Upper lobe of right lung (tissue), 1 donor: Measurements from ENCODE around the gene SKIC2. TPM values are rescaled to one million over a fixed set of nuclear protein-coding genes. Genes with fewer than 3 reads are reported as not detected.
"Not testable (repeated sequence)": the region's sequence is repeated elsewhere in the genome, so short reads cannot be mapped to it uniquely, and the experiment has no call there.

ENCODE experiments used
- ATAC-seq: fragments of 200-7000 bp; cut with Tn5 transposase; one replicate; pipeline ENCODE4 v1.9.1; 2020; ENCODE audit warnings: mild to moderate bottlenecking, moderate library complexity
- DNase-seq: peaks from one replicate; pipeline ENCODE4 v3.0.0-alpha.2; 2020
- H3K27ac ChIP-seq: fragments of 200-600 bp; one replicate; pipeline ENCODE4 v1.8.0; 2022
- H3K27me3 ChIP-seq: fragments of 200-600 bp; one replicate; pipeline ENCODE4 v1.8.0; 2022; ENCODE audit warnings: mild to moderate bottlenecking
- H3K36me3 ChIP-seq: fragments of 200-600 bp; one replicate; pipeline ENCODE4 v1.8.0; 2022
- H3K4me1 ChIP-seq: fragments of 200-600 bp; one replicate; pipeline ENCODE4 v1.8.0; 2022
- H3K4me3 ChIP-seq: fragments of 200-600 bp; one replicate; pipeline ENCODE4 v1.8.0; 2022; ENCODE audit warnings: mild to moderate bottlenecking
- H3K9me3 ChIP-seq: fragments of 200-600 bp; one replicate; pipeline ENCODE4 v1.8.0; 2022
- CTCF ChIP-seq: fragments of 200-600 bp; IDR thresholded peaks from one replicate; pipeline ENCODE4 v1.8.0; 2022; ENCODE audit warnings: antibody characterized with exemption
- intact Hi-C: fragments of 100-400 bp; cut with DNase I; formaldehyde crosslinking; loops from one replicate; pipeline ENCODE4 v1.11.0; 2022
- long read RNA-seq: library from polyadenylated mRNA; unstranded; transcript quantifications from one replicate; pipeline ENCODE4 v2.0.0, GENCODE V29; 2021
- total RNA-seq: library from RNA; stranded (reverse); fragmentation: NEBNext Ultra II Directional; extraction: Animal tissue kit (Norgen Biotek cat#: 25700); gene quantifications from one replicate; pipeline ENCODE4 v1.2.1, GENCODE V29; 2021
- donor health status: DM: no; HTN: yes; CAD: no; lungs with severe emphysema.

The SKIC2 gene
- 58.8 TPM for total RNA-seq
- long read RNA-seq, transcript SKIV2L-201 (28 exons, 3,894 nt): major isoform, 27 of 75 reads
- long read RNA-seq, partial matches to known transcripts: 27 of 75 reads
- long read RNA-seq, other reads (novel, unspliced or antisense): 21 of 75 reads

- intact Hi-C loops: no loop called here
- Histone ChIP-seq H3K27ac (peak within 1 kb of the TSS; percentile 92), H3K4me1 (peaks cover 21% of the 10 kb centered on the region), H3K27me3 (no peaks in the 10 kb centered on the region), H3K4me3 (peak within 1 kb of the TSS; percentile 98), H3K36me3 (peaks cover 70% of the 10 kb centered on the region), H3K9me3 (no peaks in the 10 kb centered on the region)
- TF ChIP-seq CTCF: no peak
- peak; percentile 99 for DNase-seq
- ATAC-seq: peak; percentile 99
Measured at GRCh38 chr6:31958741-31959739, at the start of gene SKIC2, which contains the start of gene NELFE. TSS of gene SKIC2 (plus strand) at chr6:31959175. CDS start at chr6:31959193, 18 bp downstream. TSS of gene NELFE (minus strand) at chr6:31958971. CDS start at chr6:31958446, 525 bp downstream.

GRCh38 chr6:31909298-31909697 lies 49.7 kb upstream of the SKIC2 start:
- H3K9me3 ChIP-seq, H3K4me1 ChIP-seq, H3K4me3 ChIP-seq, H3K27me3 ChIP-seq, ATAC-seq, DNase-seq, H3K36me3 ChIP-seq, intact Hi-C loops, H3K27ac ChIP-seq: not testable (repeated sequence)

- no peak for TF ChIP-seq CTCF
- H3K36me3 ChIP-seq: no peaks in the 10 kb centered on the region
- no peaks in the 10 kb centered on the region for H3K9me3 ChIP-seq
- H3K4me1 ChIP-seq: no peaks in the 10 kb centered on the region
- intact Hi-C loops: no loop called here
- ATAC-seq: no peak
- DNase-seq: no peak
- no peak overlapping the region for H3K4me3 ChIP-seq
- H3K27ac ChIP-seq: no peak overlapping the region
- H3K27me3 ChIP-seq: no peaks in the 10 kb centered on the region
Measured at GRCh38 chr6:31911826-31912585, 47.0 kb upstream of the SKIC2 start.

DNA sequence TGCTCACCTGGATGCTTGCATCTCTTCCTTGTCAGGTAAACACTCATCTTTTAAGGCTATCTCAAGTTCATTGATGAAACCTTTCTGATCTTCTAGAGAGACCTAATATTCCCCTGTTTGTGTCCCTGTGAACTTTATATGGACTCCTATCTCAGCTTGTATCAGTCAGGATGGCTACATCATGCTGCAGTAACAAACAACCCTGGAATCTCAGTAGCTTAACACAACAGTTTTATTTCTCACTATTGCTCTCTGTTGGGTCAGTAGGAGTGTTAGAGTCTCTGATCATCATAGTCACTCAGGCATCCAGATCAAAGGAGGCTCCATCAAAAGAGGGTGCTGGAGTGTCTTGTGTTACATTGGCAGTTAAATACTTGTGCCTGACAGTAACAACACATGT lies 43.6 kb upstream of the SKIC2 start:
- Histone ChIP-seq H3K4me3 (no peak overlapping the region), H3K27me3 (no peaks in the 10 kb centered on the region), H3K27ac (no peak overlapping the region), H3K4me1 (peaks cover 4% of the 10 kb centered on the region), H3K36me3 (no peaks in the 10 kb centered on the region), H3K9me3 (no peaks in the 10 kb centered on the region)
- DNase-seq: no peak
- intact Hi-C loops: no loop called here
- no peak for ATAC-seq
- TF ChIP-seq CTCF: no peak

- no peak for ATAC-seq
- TF ChIP-seq CTCF: no peak
- intact Hi-C loops: no loop called here
- H3K4me1 ChIP-seq: peaks cover 8% of the 10 kb centered on the region
- no peak overlapping the region for H3K27ac ChIP-seq
- H3K36me3 ChIP-seq: no peaks in the 10 kb centered on the region
- H3K4me3 ChIP-seq: no peak overlapping the region
- no peaks in the 10 kb centered on the region for H3K27me3 ChIP-seq
- no peak for DNase-seq
- H3K9me3 ChIP-seq: no peaks in the 10 kb centered on the region
Measured at GRCh38 chr6:31915756-31916155, 43.2 kb upstream of the SKIC2 start.
